GM20431 (cell line): ENCODE data around the gene IL17A.
"Not testable (repeated sequence)": the region's sequence is repeated elsewhere in the genome, so short reads cannot be mapped to it uniquely, and the experiment has no call there.

Experiments used
- in situ Hi-C: fragments of 300-500 bp; cut with MseI, MboI; formaldehyde crosslinking; loops from one replicate; pipeline ENCODE4 v1.15.0; 2020; ENCODE audit warnings: low sequenced_read_pairs; ENCODE audit not compliant: unreplicated experiment

Gene IL17A

GRCh38 chr6:52162940-52163908, 23.0 kb upstream of the IL17A start:
- in situ Hi-C loops: loop anchor here (10.0 kb wide), 1 partner anchor 82 kb away; the partner anchor contains the start of gene IL17F

DNA sequence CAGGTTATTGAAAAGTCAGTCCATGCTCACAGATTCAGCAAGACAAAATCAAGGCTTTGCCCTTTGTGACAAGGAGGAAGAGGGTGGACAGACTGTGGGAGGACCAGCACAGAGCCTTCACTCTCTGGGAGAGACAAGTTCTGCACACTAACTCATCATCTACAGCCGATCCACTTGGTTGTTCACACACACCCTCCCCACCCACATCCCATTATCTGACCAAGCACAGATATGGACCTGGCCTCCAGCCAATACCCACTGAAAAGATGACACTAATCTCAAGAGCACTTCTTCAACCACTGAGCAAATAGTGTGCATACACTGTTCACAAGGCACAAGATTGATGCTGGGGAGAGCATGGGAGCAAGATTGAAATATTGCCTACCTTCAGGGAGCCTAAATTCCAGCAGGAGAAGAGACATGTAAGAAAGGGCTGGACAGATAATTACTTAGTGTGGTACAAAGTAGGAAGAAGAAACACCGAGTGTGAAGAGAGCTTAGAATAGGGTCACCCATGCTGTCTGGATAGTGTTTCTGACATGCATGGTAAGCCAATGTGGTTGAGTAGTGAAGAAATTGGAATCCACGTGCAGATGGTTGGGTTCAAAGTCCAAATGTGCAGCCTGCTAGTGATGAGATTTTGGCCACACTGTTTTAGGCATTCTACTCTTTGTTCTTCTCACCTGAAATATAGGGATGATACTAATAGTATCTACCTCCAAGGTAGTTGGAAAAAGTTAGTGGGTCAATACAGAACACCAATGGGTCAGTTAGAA, 21.7 kb upstream of the IL17A start:
- in situ Hi-C loops: loop anchor here (10.0 kb wide), 1 partner anchor 80 kb away; the partner anchor contains the start of gene IL17F

- in situ Hi-C loops: loop anchor here (10.0 kb wide), 1 partner anchor 78 kb away; the partner anchor contains the start of gene IL17F
These were observed 18.9 kb upstream of the IL17A start for GRCh38 chr6:52167267-52167666.

DNA sequence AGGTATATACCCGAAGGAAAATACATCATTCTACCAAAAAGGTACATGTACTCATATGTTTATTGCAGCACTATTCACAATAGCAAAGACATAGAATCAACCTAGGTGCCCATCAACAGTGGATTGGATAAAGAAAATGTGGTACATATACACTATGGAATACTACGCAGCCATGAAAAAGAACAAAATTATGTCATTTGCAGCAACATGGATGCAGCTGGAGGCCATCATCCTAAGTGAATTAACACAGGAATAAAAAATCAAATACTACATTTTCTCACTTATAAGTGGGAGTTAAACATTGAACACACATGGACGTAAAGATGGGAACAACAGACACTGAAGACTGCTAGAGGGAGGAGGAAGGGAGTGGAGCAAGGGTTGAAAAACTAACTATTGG, 17.8 kb upstream of the IL17A start:
- in situ Hi-C loops: loop anchor here (10.0 kb wide), 1 partner anchor 76 kb away; the partner anchor contains the start of gene IL17F

DNA sequence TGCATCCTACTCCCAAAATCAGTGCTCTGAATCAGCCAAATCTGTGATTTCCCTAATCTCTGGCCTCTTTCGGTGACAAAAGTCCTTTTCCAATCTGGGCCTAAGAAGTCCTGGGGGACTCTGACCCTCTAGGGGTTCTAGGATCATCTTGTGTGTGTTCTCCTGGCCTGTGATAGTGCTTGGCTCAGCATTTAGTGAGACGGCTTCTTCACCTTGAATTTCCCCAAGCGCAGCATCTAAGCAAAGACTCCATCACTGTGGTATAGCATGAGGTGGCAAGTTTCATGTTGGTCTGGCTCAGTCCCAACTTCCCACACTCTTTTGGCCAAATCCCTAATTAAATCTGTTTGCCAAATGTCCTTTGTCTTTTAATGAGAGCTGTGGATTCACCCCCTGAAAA, 12.1 kb upstream of the IL17A start:
- in situ Hi-C loops: no loop called here

DNA sequence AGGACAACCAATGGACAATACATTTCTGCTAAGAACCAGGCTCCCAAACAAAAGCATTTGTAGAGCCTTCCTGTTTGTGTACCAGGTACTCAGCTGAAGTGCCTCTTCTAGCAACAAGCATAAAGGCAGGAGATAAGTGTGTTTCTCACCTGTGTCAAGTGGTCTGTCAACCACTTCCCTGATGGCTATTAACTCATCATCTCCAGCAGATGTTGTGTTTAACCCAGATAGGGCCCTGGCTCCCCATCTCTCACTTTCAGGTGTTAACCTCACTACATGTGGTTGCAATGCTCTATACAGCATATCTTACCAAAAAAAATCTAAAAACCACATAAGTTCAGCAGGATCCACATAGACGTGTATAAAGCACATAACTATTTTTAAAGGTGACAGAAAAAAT, 9.6 kb upstream of the IL17A start:
- in situ Hi-C loops: no loop called here

DNA sequence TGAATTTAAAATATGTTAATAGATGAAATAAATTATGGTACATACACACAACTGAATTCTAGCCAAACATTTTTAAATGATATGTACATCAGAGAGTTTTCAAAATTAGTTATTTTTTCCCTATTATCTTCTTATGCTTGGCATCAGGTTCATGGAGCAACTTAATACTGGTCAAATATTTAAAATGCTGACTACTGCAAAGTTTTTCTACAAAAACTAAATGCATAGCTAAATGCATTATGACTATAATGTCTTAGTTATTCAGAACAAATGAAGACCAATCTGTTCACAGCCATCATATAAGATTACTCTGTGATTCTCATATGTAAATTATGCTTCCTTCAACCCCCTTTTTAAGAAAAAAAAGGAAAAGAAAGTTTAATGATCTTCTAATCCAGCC, 8.2 kb upstream of the IL17A start:
- in situ Hi-C loops: no loop called here

DNA sequence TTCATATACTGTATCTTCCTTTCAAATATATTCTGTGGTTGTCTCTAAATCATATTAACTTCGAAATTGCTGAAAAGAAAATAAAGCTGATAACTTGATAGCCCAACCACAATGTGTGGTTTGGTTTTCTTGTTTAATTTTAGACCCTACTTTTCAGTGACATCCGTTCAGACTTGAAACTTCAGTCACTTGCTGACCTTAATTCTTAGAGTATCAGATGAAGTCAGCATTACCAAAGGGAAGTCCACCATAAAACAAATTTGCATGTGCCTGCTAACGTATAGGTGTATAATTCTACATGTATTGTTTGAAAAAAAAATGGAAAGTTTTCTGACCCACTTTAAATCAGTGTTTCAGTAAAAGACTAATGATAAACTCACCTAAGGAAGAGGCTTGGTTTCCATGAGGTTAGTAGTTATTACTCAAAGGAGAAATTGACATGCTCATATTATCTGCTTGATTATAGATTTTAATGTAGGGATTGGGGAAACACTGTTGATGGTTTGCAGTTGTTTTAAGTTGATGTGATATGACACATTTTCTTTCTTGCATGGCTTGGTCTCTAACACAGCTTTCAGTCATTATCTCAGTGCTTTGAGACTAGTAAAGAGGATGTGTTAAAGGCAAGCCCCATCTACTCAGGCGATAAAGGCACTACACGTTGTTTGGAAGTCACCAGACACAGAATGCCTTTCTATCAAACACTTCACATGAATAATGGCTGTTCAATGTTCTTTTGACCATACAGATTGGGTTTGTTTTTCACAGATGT, 5.2 kb upstream of the IL17A start:
- in situ Hi-C loops: no loop called here

- in situ Hi-C loops: no loop called here
These were observed 3.0 kb upstream of the IL17A start for GRCh38 chr6:52183131-52183713.

GRCh38 chr6:52186480-52186879, 305 bp downstream of the IL17A start:
- in situ Hi-C loops: no loop called here

GRCh38 chr6:52187098-52187497, 923 bp downstream of the IL17A start:
- in situ Hi-C loops: no loop called here

DNA sequence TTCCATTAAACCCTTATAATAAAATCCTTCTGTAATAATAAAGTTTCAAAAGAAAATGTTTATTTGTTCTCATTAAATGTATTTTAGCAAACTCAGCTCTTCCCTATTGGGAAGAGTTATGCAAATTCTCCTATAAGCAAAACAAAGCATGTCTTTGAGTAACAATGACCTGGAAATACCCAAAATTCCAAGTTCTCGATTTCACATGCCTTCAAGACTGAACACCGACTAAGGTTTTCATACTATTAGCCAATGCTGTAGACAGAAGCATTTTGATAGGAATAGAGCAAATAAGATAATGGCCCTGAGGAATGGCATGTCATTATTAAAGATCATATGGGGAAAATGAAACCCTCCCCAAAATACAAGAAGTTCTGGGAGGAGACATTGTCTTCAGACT, 3.8 kb downstream of the IL17A start:
- in situ Hi-C loops: no loop called here

DNA sequence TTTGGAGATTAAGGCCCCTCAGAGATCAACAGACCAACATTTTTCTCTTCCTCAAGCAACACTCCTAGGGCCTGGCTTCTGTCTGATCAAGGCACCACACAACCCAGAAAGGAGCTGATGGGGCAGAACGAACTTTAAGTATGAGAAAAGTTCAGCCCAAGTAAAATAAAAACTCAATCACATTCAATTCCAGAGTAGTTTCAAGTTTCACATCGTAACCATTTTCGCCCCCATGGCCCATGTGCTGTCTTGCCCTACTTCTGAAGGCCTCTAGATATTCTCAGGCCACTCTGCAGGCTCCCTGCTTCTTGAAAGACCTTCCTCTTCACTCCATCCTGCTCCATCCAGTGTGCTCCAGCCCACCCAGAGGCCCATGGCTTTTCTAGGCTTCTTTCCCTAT, 4.2 kb downstream of the IL17A start:
- in situ Hi-C loops: no loop called here

DNA sequence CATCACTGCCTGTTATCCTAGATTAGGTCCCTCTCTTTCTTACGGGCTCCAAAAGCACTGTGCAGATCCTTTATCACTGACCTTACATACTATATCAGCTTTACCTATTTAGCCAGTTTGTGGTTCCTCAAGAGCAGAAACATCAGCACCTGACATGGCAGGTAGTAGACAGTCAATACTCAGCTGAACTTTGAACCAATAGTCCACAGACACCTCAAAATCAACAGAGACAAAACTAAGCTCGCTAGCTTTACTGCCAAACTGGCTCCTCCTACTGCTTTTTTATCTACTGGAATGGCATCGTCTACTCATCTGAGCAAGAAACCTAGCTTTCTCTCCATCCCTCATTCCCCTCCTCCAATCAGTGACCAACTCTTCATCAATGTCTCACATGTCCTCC, 5.6 kb downstream of the IL17A start:
- in situ Hi-C loops: no loop called here

GRCh38 chr6:52195886-52196285, 9.7 kb downstream of the IL17A start:
- in situ Hi-C loops: no loop called here

DNA sequence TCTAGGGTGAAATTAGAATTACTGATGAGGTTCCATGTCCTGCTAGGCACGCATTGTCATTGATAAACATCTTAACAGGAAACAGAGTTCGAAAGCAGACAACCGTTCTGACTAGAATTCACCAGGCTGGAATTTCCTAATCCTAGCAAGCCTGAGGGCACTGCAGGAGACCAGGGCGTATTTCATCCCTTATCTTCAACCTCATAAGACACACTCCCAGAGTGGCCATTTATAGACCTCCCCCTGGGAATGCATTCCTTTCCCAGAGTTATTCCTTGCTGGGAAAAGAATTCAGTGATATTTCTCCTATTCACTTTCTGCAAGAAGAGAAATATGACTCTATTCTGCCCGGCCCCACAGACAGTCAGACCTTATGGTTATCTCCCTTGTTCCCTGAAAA, 13.9 kb downstream of the IL17A start:
- in situ Hi-C loops: not testable (repeated sequence)

DNA sequence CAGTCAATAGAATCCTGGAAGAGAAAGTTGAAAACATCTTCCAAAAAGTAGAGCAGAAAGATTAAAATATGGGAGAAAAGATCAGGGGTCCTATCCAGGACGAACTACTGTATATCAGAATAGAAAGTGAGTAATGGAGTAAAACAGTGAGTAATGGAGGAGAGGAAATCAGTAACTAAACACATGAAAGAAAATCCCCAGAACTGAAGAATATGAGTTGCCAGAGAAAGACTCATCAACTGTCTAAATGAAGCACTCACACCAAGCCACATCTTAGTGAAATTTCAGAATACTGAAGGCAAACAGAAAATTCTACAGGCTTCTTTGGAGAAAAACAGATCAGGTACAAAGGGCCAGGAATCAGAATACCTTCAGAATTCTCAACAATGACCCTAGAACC, 14.9 kb downstream of the IL17A start:
- in situ Hi-C loops: no loop called here

GRCh38 chr6:52201493-52201892, 15.3 kb downstream of the IL17A start:
- in situ Hi-C loops: no loop called here

DNA sequence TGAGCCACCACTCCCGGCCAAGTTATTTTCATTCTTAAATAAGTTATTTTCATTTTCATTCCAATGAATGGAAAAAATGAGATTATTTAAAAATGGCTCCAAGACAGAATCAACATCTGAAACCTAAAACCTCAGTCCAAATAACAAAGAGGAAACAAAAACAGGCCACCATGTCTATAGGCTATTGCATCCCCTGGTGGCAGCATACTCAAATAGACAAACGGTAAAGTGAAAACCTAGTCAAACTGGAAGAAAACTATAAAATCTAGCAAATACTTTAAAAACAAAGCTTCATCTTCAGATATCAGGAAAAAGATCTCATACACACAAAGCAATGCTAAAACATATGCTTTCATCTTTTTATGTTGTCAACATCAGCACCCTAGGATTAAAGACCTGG, 20.9 kb downstream of the IL17A start:
- in situ Hi-C loops: no loop called here

DNA sequence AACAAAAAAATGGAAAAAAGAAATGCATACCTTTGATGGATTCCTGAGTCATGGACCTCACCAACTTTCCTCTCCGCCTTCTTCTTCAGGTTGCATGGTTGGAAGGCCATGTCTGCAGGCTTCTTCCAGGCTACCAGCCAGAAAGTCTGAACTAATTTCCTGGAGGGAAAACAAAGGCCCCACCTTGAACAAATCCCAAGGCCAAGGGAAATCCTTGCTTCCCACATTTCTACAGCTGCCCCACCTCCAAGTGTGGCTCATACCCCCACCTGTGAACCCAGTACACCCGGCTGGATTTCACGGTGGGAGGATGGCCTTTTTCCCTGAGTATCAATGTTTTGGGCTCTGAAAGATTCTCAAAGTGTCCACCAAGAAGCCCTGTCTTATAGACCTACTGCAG, 22.4 kb downstream of the IL17A start:
- in situ Hi-C loops: no loop called here
